NCI-H2029 (cell line): ENCODE measurements around the gene RPGRIP1.
"Not testable (repeated sequence)": the region's sequence is repeated elsewhere in the genome, so short reads cannot be mapped to it uniquely, and the experiment has no call there.

ENCODE experiments used
- DNase-seq: peaks from one replicate; lab custom pipeline; 2025; lab: John Stamatoyannopoulos, UW

The RPGRIP1 gene

DNA sequence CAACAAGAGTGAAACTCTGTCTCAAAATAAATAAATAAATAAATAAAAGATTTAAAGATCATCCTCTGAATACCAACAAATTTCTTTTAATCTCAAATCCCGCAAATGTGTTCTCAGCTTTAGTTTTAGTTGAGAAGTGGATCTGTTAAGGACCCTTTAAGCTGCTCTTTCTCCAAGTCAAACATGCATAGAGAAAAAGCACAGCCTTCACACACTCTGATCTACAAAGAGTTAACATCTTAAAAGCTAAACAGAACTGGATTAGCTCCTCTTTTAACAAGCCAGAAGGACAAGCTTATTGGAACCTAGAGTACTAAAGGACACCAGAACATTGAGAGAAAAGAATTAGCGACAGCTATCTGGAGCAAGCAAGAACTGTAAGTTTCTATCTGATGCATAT, at the start of gene RPGRIP1:
Gene RPGRIP1, plus strand, starts transcription at position 301 of the 400 bp plus-strand sequence. CDS start 7,894 bp downstream, outside the sequence.
- DNase-seq, result no peak

DNA sequence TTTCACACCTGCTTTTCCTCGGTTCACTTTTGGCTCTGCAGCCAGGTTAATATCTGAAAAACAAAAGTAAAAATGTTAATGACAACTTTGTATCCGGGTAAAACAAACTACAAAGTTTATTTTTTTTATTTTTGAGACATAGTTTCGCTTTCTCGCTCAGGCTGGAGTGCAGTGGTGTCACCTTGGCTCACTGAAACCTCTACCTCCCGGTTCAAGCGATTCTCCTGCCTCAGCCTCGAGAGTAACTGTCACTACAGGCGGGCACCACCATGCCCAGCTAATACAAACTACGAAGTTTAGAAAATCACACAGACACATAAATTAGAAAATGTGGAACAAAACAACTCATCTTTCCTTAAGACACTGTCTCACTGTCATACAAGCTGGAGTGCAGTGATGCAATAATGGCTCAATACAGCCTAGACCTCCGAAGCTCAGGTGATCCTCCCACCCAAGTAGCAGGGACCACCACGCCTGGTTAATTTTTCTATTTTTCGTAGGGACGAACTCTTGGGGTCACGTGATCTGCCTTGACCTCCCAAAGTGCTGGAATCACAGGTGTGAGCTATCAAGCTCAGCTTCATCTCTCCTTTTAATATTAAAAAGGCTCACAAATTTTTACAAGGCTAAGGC, 48.7 kb upstream of the RPGRIP1 start:
- no peak for DNase-seq

DNA sequence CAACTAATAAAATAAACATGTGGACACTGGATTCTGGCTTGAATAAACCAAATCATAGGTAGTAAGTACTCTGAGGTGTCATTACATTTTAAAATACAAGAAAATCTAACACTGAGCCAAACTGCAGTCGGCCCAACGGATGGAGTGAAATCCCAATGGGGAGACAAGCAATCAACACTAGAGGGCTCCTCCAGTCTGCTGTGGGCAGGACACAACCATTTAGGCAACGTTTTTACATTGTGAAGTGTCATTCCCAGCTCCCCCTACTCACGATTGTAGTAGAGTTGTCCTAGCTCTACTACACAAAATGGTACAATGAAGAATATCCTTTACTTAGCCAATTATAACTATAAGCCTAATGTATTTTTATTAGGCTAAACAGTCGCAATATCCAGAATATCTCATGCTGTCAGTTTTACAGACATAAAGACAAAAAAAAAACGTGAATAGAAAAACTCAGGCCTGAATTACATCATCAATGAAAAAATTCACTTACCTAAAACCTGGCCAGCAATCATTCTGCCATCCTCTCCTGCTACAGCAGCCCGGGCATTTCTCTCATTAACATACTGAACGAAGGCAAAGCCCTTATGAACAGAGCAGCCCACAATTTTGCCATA, 46.3 kb upstream of the RPGRIP1 start:
- DNase-seq, result no peak

DNA sequence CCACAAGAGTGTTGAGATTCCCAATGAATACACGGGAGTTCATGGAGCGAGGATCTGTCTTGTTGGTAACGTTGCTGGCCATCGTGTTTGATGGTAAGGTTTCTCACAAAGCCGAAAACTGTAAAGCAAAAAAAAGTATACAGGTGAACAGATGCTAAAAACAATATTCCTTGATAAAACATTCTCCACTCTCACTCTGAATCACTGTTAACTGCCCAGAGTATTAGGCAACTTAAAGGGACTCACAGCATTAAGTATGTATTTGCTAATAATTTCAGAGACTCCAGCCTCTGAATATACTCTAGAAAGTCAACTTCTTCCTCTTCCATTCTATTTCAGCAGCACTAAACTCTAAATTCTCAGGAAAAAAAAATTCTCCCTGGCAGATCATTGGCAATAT, 45.8 kb upstream of the RPGRIP1 start:
- no peak for DNase-seq

DNA sequence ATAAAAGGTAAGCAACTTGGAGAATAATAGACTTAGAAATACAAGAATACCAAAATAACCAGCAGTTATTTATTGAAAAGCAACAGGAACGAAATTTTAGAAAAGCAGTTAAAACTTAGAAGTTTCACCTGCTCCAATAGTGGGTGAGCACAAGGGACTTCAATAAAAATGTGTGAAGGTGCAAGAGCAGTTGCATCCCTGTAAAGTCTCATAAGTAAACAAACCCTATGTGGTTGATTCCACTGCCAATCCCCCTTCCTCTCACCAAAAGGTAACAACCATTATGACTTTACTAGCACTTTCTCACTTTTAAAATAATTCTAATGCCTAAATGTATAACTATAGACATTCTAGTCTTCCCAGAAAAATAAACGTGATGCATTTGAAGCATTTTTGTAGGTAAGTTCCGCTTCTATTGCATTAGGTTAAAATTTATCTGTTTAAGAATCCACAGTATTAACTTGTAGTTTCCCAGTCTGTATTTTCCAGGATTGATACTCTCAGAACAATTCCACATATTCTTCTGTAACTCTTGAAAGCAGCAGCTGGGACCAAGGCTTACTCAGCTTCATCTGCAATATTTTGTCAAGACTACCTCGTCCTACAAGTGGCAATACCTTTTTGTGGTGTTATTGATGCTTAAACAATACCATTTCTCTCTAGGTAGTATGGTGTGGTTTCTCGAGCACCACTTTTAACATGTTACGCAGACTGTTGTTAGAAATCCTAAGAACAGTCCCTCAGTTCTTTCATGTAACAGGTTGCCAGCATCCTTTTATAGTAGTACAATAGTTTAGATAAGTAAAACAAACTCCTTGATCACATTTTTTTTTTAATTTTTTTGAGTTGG, 42.7 kb upstream of the RPGRIP1 start:
- no peak for DNase-seq

DNA sequence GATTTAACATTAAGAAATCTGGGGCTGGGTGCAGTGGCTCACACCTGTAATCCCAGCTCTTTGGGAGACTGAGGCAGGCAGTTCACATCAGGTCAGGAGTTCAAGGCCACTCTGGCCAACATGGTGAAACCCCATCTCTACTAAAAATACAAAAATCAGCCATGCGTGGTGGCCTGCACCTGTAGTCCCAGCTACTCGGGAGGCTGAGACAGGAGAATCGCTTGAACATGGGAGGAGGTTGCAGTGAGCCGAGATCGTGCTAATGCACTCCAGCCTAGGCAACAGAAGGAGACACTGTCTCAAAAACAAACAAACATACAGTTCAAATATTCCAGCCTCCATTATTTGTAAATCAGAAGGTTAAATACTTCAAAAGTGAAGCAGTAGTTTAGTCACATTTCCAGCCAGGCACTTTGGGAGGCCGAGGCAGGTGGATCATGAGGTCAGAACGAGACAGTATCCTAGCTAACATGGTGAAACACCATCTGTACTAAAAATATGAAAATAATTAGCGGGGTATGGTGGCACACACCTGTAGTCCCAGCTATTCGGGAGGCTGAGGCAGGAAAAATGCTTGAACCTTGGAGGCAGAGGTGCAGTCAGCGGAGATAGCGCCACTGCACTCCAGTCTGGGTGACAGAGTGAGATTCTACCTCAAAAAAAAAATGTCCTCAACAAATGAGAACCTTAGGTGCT, 40.9 kb upstream of the RPGRIP1 start:
- no peak for DNase-seq

DNA sequence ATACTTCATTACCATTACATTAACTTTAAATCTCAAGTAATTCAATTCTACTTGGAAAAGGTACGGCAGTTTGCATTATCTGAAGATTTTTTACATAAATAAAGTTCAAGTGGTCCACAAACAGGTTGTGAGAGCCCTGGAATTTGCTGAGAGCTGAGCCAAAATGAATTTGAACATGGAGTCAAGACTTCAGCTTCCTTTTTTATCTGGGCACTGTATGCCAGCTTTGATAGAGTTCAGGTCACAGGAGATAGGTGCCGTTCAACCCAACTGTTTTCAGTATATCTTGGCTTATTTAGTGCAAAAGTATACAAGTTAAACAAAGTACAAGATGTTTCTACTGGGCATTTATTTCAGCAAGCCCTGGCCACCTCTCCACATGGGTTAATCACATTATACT, 39.5 kb upstream of the RPGRIP1 start:
- DNase-seq, result no peak

DNA sequence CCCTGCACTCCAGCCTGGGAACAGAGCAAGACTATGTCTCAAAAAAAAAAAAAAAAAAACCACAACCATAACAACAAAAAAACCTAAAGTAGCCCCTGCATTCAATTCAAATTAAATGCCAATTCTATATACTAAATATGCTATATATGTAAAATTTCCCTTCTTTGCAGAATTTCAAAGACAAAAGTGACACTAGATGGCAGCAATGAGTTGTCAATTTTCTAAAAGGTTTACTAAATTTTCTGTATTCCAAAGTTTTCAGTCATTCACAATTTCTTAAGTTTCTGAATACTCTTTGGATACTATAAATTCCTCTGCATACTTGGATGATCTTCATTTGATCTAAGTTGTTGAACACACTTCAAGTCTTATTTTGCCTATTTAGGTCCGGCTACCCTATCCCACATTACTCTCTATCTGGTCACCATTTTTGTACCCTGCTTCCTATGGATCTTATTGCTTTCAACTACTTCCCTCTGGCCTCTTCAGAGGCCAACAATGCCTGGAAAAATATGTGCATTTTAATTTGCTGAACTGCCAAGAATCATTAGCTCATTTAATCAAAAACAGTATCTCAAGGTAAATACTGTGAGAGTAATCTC, 38.6 kb upstream of the RPGRIP1 start:
- DNase-seq, result no peak

DNA sequence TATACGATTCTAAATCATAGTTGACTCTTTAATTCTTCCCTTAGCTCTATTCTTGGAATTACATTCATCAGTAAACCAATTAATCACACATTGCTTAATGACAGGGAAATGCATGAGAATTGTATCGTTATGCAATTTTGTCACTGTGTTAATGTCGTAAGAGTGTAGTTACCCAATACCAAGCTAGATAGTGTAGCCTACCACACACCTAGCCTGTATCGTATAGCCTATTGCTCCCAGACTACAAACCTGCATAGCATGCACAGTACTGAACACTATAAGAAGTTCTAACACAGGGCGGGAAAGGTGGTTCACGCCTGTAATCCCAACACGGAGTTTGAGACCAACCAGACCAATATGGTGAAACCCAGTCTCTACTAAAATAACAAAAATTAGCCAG, 35.3 kb upstream of the RPGRIP1 start:
- no peak for DNase-seq

DNA sequence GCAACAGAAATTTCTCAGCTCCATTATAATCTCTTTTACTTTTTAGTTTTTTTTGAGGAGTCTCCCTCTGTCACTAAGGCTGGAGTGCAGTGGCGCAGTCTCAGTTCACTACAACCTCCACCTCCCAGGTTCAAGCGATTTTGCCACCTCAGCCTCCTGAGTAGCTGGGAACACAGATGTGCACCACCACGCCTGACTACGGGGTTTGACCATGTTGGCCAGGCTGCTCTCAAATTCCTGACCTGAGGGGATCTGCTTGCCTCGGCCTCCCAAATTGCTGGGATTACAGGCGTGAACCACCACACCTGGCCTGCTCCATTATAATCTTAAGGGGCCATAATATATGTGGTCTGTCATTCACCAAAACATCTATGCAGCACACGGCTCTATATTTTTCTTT, 34.1 kb upstream of the RPGRIP1 start:
- DNase-seq, result no peak

DNA sequence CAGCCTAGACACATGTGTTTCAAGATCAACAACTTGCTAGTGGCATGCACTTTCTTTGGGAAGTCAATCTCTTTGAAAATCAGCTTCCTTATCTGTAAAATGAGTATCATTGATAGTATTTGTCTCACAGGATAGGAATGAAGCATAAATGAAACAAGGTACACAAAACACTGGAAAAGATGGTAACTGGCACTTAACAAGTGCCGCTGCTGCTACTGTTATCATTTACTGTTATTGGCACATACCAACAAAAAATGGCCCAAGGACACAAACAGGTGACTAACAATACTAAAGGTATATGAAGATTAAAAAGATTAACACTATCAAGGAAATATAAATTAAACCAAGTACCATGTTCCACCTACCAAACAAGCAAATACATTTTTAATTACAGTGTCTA, 31.5 kb upstream of the RPGRIP1 start:
- DNase-seq, result no peak

DNA sequence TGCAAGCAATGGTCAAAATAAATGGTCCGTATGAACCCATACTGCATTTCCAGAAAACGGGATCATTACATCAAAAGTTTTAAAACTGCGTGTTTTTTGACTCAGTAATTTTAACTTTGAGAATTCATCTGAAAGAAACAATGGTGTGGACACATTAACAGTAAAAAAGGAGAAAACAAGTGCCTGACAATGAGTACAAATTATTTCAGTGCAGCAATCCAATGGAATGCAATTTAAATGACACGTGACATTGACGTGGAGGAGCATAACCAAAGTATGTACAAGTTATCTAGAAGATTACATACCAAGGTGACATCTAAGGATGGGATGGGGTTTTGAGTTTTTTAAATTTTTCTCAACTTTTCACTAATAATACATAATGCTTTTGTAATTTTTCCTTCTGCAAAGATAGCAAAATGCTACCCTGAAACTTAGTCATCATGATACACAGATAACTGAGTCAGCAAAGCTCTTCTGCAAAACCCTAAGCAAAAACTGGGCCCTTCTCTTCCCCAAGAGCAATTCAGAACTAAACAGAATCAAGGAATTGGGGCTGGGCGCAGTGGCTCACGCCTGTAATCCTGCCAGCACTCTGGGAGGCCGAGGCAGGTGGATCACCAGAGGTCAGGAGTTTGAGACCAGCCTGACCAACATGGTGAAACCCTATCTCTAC, 31.0 kb upstream of the RPGRIP1 start:
- DNase-seq, result no peak

DNA sequence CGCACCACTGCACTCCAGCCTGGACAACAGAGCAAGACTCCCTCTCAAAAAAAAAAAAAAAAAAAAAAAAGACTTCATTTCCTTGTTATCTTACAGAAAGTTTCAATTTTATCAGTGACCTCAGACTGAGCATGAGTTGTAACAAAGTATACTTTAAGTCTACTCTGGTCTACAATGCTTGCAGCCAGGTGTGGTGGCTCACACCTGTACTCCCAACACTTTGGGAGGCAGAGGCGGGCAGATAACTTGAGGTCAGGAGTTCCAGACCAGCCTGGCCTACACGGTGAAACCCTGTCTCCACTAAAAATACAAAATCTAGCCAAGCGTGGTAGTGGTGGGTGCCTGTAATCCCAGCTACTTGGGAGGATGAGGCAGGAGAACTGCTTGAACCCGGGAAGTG, 28.7 kb upstream of the RPGRIP1 start:
- DNase-seq, result no peak

DNA sequence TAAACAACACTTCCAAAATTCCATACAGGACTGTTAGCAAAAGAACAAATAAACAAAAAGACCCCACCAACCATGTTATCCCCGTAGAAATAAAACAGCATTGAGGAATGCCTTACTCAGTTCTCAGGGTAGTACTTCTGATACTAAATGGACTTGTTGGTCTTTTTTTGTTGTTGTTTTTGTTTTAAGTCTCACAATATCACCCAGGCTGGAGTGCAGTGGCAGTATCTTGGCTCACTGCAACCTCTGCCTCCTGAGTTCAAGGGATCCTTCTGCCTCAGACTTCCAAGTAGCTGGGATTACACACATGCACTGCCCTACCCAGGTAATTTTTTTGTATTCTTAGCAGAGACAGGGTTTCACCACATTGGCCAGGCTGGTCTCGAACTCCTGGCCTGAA, 27.7 kb upstream of the RPGRIP1 start:
- DNase-seq, result no peak

DNA sequence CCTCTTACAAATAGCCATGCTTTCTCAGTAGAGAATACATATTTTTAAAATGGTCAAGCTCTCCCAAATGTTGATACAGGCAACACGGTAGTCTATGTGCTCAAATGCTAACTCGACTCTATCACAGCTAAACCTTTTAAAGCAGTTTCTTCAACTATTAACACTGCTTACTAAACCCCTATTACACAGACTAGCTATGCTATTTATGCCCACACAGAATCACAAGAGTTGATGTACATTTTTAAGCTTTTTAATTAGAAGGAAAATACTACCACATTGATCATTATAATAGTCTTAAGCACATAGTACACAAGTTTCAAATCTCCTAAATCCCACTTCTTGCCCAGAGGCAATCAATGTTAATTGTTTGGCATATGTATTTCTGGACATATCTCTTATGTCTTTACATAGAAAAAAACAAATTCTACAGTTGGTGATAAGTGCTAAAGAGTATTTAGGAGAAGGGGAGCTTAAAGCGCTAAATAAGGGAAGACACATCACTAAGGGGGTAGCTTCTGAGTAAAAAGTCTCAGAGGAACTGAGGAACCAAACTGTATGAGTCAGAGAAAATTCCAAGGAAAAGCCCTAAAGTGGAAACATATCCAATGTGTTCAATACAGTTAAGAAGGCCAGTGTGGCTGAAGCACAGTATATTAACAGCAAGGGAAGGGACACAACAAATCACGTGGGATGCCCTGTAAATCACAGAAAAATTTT, 24.3 kb upstream of the RPGRIP1 start:
- DNase-seq, result no peak

DNA sequence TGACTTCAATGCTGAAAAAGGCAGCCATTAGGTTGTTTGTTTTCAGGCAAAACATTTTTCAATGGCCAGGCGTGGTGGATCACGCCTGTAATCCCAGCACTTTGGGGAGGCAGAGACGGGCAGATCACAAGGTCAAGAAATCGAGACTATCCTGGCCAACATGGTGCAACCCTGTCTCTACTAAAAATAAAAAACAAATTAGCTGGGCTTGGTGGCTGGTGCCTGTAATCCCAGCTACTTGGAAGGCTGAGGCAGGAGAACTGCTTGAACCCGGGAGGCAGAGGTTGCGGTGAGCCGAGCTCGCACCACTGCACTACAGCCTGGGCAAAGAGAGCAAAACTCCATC, 23.8 kb upstream of the RPGRIP1 start:
- not testable (repeated sequence) for DNase-seq

DNA sequence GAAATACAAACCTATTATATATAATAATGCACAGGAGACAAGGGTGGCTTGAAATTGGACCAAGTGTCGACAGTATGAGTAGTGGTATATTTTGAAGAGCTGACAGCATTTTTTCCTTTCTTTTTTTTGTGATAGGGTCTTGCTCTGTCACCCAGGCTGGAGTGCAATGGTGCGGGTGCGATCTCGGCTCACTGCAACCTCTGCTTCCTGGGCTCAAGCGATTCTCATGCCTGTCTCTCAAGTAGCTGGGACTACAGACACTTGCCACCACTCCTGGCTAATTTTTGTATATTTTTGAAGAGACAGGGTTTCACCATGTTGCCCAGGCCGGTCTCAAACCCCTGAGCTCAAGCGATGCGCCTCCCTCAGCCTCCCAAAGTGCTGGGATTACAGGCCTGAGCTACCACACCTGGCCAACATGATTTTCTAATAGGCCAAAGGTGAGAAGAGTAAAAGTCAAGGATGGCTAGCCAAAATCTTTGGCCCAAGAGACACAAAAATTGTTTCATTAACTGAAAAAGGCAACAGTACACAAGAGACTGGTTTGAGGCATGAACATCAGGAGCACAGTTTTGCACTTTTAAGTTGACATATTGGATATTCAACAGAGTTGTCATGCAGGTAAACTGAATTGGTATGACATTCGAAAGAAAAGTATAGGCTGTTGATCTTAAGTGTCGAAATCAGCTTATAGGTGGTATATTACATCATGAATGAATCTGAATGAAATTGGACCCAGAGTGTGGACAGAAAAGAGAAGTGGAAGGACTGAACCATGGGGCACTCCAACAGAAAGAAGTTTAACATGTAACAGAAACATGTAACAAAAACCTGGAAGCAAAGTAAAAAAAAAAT, 23.1 kb upstream of the RPGRIP1 start:
- no peak for DNase-seq

DNA sequence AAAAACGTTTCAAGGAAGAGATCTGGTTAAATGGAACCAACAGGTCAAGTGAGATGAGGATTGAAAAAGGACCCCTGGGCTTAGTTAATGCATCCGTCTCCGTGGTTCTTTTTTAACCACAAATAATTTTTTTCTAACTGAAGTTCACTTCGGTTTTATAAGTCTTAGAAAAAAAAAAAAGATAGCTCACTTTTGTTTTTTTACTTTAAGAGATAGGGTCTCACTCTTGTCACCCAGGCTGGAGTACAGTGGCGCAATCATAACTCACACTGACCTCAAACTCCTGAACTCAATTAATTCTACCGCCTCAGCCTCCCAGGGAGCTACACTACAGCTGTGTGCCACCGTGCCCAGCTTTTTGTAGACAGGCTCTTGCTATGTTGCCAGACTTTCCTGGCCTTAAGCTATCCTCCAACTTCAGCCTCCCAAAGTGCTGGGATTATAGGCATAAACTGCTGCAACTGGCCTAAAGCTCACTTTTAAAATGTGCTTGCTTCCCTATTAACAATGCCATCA, 22.4 kb upstream of the RPGRIP1 start:
- DNase-seq, result no peak

DNA sequence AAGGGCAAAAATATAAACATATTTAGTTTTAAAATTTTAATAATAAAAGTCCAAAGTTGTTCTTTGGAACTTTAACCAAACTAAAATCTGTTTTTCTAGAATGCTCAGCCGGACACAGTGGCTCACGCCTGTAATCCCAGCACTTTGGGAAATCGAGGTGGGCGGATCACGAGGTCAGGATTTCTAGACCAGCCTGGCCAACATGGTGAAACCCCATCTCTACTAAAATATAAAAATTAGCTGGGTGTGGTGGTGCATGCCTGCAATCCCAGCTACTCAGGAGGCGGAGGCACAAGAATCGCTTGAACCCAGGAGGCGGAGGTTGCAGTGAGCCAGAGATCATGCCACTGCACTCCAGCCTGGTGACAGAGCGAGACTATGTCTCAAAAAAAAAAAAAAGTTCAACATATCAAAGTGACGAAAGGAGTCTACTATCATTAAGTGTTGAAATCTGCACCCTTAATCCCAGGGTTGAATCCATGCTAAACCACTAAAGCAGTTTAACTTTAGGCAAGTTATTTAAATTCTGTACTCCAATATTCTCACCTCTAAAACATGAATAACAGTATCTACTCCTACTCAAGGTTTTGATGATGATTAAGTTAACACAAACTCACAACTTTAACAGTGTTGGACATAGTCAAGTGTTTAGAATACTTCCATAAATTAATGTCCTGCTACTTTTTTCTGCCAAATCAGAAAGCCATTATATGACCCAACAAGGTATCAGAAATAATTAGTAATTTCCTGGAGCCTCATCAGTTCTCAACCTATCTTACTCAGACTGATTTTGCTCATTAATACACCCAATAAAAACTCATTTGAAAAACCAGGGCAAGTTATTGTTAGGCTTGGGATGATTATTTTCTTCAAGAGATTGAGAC, 21.6 kb upstream of the RPGRIP1 start:
- no peak for DNase-seq
